ENCODE results near the gene WTAP. TPM values are rescaled to one million over a fixed set of nuclear protein-coding genes. Genes with fewer than 3 reads are reported as not detected.
"Not testable (repeated sequence)": the region's sequence is repeated elsewhere in the genome, so short reads cannot be mapped to it uniquely, and the experiment has no call there.

Gene WTAP
- total RNA-seq, 1 experiment from 2014 or later, result 44.7 TPM

- DNase-seq, result no peak
- H3K79me2 ChIP-seq (ENCODE audit: low read depth), result peaks cover 28% of the 10 kb centered on the region
- TF ChIP-seq CTCF (conservative IDR thresholded peaks at IDR 0.05) (no peak), EZH2 (IDR thresholded peaks at IDR 0.05; ENCODE audit: low read depth) (no peak)
- no peaks in the 10 kb centered on the region for H3K27me3 ChIP-seq (ENCODE audit: insufficient read depth, low read depth)
- no peak overlapping the region for H3K27ac ChIP-seq
- no peaks in the 10 kb centered on the region for H3K9me2 ChIP-seq (ENCODE audit: insufficient read depth)
- 0 out of 2 replicates have a peak, but pooled peaks cover 3% of the 10 kb centered on the region for H3K36me3 ChIP-seq (ENCODE audit: low read depth)
- no TSS peak for BruUV-seq (replicated peaks)
- H3K4me3 ChIP-seq, result no peak overlapping the region
- H4K20me1 ChIP-seq (ENCODE audit: insufficient read depth), result no peaks in the 10 kb centered on the region
- POLR2A ChIA-PET (ENCODE audit: unreplicated experiment), result interaction anchor here (0.6 kb wide), 1 partner anchor 458 kb away, joined by 8 read pairs; no protein-coding TSS in a partner anchor
- CTCF ChIA-PET, result no interaction called here
- H3K4me2 ChIP-seq, result no peak overlapping the region
- no peaks in the 10 kb centered on the region for H3K9me3 ChIP-seq (ENCODE audit: insufficient read depth, low read depth)
- peaks cover 16% of the 10 kb centered on the region; the same call in 1 of the 2 replicates for H3F3A ChIP-seq (ENCODE audit: insufficient read depth, low read depth)
- intact Hi-C loops (cut with micrococcal nuclease; ENCODE audit: unreplicated experiment), result no loop called here
- H2AFZ ChIP-seq, result no peak overlapping the region
- peaks cover 10% of the 10 kb centered on the region; the same call in 1 of the 2 replicates for H3K4me1 ChIP-seq (replicated peaks; ENCODE audit: insufficient read depth)
Observed at GRCh38 chr6:159719287-159719686, 8.0 kb upstream of the WTAP start.

DNA sequence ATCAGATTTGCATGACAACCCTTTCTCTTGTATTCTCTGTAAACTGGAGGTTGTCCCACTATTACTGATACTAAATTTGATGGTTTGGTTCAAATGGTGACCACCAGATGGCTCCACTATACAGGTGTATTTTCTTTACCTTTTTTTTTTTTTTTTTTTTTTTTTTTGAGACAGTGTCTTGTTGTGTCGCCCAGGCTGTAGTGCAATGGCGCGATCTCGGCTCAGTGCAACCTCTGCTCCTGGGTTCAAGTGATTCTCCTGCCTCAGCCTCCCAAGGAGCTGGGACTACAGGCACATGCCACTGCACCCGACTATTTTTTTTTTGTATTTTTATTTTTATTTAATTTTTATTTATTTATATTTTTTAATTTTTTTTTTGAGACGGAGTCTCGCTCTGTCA is 6.6 kb upstream of the WTAP start:
- POLR2A ChIA-PET (ENCODE audit: unreplicated experiment), result no interaction called here
- no peak overlapping the region for H3K4me3 ChIP-seq
- no peak overlapping the region for H2AFZ ChIP-seq
- H3K27ac ChIP-seq, result no peak overlapping the region
- H3K9me3 ChIP-seq (ENCODE audit: insufficient read depth, low read depth), result no peaks in the 10 kb centered on the region
- peaks cover 17% of the 10 kb centered on the region; the same call in 1 of the 2 replicates for H3F3A ChIP-seq (ENCODE audit: insufficient read depth, low read depth)
- H3K9me2 ChIP-seq (ENCODE audit: insufficient read depth), result no peaks in the 10 kb centered on the region
- H4K20me1 ChIP-seq (ENCODE audit: insufficient read depth), result no peaks in the 10 kb centered on the region
- no peaks in the 10 kb centered on the region for H3K27me3 ChIP-seq (ENCODE audit: insufficient read depth, low read depth)
- H3K4me1 ChIP-seq (replicated peaks; ENCODE audit: insufficient read depth), result peaks cover 10% of the 10 kb centered on the region; the same call in 1 of the 2 replicates
- H3K4me2 ChIP-seq, result no peak overlapping the region
- TF ChIP-seq CTCF (conservative IDR thresholded peaks at IDR 0.05), result peak; percentile 56
- TF ChIP-seq EZH2 (IDR thresholded peaks at IDR 0.05; ENCODE audit: low read depth), result no peak
- intact Hi-C loops (cut with micrococcal nuclease; ENCODE audit: unreplicated experiment), result no loop called here
- peak; percentile 13 to 43 for DNase-seq
- no TSS peak for BruUV-seq (replicated peaks)
- CTCF ChIA-PET, result interaction anchor here (0.7 kb wide), 1 partner anchor 41 kb away, joined by 5 read pairs; no protein-coding TSS in a partner anchor
- 0 out of 2 replicates have a peak, but pooled peaks cover 4% of the 10 kb centered on the region for H3K36me3 ChIP-seq (ENCODE audit: low read depth)
- H3K79me2 ChIP-seq (ENCODE audit: low read depth), result peaks cover 42% of the 10 kb centered on the region

- POLR2A ChIA-PET (ENCODE audit: unreplicated experiment), result not testable (repeated sequence)
- CTCF ChIA-PET, result interaction anchor here (0.6 kb wide), 1 partner anchor 779 kb away, joined by 3 read pairs; no protein-coding TSS in a partner anchor
- peaks cover 52% of the 10 kb centered on the region for H3K79me2 ChIP-seq (ENCODE audit: low read depth)
Observed at GRCh38 chr6:159721981-159722380, 5.3 kb upstream of the WTAP start.

More at GRCh38 chr6:159721981-159722380, 5.3 kb upstream of the WTAP start:
- H3K9me2 ChIP-seq (ENCODE audit: insufficient read depth); H3K27me3 ChIP-seq (ENCODE audit: insufficient read depth, low read depth); H3K4me2 ChIP-seq; H2AFZ ChIP-seq; DNase-seq; H3K9me3 ChIP-seq (ENCODE audit: insufficient read depth, low read depth); H3K36me3 ChIP-seq (ENCODE audit: low read depth); H3K4me1 ChIP-seq (replicated peaks; ENCODE audit: insufficient read depth); intact Hi-C loops (cut with micrococcal nuclease; ENCODE audit: unreplicated experiment); H3K4me3 ChIP-seq; BruUV-seq (replicated peaks); H3K27ac ChIP-seq; H4K20me1 ChIP-seq (ENCODE audit: insufficient read depth): not testable (repeated sequence)
- peaks cover 15% of the 10 kb centered on the region; the same call in 1 of the 2 replicates for H3F3A ChIP-seq (ENCODE audit: insufficient read depth, low read depth)
